ENCODE measurements around the gene TP53I13.

GRCh38 chr17:29577385-29578211 is 9.1 kb downstream of the TP53I13 start:
- TF ChIP-seq CTCF (IDR thresholded peaks at IDR 0.05), result no peak
- no peak for TF ChIP-seq ZFX (IDR thresholded peaks at IDR 0.05; ENCODE audit: borderline replicate concordance)

Data from 22Rv1 (cell line).